GM18508 (cell line): ENCODE results near the gene ACAA1.
"Not testable (repeated sequence)": the region's sequence is repeated elsewhere in the genome, so short reads cannot be mapped to it uniquely, and the experiment has no call there.

Experiments used
- ATAC-seq: cut with Tn5 transposase; IDR thresholded peaks from one replicate; pipeline ENCODE4 v1.9.1; 2021; ENCODE audit warnings: moderate number of reproducible peaks; ENCODE audit not compliant: insufficient read depth, unreplicated experiment

Gene ACAA1

GRCh38 chr3:38108649-38109579 lies 28.0 kb downstream of the ACAA1 start:
- no peak for ATAC-seq

GRCh38 chr3:38107911-38108648 lies 28.8 kb downstream of the ACAA1 start:
- ATAC-seq: no peak

- no peak for ATAC-seq
Measured at GRCh38 chr3:38105525-38105924, 31.4 kb downstream of the ACAA1 start.

GRCh38 chr3:38102444-38102814 lies 34.5 kb downstream of the ACAA1 start:
- ATAC-seq: no peak

GRCh38 chr3:38101811-38102443 lies 35.0 kb downstream of the ACAA1 start:
- no peak for ATAC-seq

- ATAC-seq: no peak
Measured at GRCh38 chr3:38100498-38100897, 36.4 kb downstream of the ACAA1 start.

GRCh38 chr3:38099518-38099917 lies 37.4 kb downstream of the ACAA1 start:
- no peak for ATAC-seq

- no peak for ATAC-seq
Measured at GRCh38 chr3:38098376-38098723, 38.6 kb downstream of the ACAA1 start.

GRCh38 chr3:38097446-38098375 lies 39.2 kb downstream of the ACAA1 start:
- no peak for ATAC-seq

- no peak for ATAC-seq
Measured at GRCh38 chr3:38095669-38096483, 41.1 kb downstream of the ACAA1 start.

GRCh38 chr3:38094999-38095398 lies 41.9 kb downstream of the ACAA1 start:
- ATAC-seq: no peak

- no peak for ATAC-seq
Measured at GRCh38 chr3:38090453-38090852, 46.5 kb downstream of the ACAA1 start.

- ATAC-seq: no peak
Measured at GRCh38 chr3:38089163-38089562, 47.8 kb downstream of the ACAA1 start.

- ATAC-seq: no peak
Measured at GRCh38 chr3:38088126-38089078, 48.5 kb downstream of the ACAA1 start.

GRCh38 chr3:38087278-38087677 lies 49.6 kb downstream of the ACAA1 start:
- not testable (repeated sequence) for ATAC-seq

GRCh38 chr3:38086496-38086895 lies 50.4 kb downstream of the ACAA1 start:
- ATAC-seq: no peak

GRCh38 chr3:38085943-38086324 lies 51.0 kb downstream of the ACAA1 start:
- no peak for ATAC-seq

- no peak for ATAC-seq
Measured at GRCh38 chr3:38085311-38085942, 51.5 kb downstream of the ACAA1 start.
